GM18498 (cell line): Measurements from ENCODE around the gene KCNK2.

Source experiments
- ATAC-seq: cut with Tn5 transposase; IDR thresholded peaks from one replicate; pipeline ENCODE4 v1.9.1; 2021; ENCODE audit warnings: mild to moderate bottlenecking, moderate library complexity; ENCODE audit not compliant: unreplicated experiment

Gene KCNK2, protein sequence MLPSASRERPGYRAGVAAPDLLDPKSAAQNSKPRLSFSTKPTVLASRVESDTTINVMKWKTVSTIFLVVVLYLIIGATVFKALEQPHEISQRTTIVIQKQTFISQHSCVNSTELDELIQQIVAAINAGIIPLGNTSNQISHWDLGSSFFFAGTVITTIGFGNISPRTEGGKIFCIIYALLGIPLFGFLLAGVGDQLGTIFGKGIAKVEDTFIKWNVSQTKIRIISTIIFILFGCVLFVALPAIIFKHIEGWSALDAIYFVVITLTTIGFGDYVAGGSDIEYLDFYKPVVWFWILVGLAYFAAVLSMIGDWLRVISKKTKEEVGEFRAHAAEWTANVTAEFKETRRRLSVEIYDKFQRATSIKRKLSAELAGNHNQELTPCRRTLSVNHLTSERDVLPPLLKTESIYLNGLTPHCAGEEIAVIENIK

DNA sequence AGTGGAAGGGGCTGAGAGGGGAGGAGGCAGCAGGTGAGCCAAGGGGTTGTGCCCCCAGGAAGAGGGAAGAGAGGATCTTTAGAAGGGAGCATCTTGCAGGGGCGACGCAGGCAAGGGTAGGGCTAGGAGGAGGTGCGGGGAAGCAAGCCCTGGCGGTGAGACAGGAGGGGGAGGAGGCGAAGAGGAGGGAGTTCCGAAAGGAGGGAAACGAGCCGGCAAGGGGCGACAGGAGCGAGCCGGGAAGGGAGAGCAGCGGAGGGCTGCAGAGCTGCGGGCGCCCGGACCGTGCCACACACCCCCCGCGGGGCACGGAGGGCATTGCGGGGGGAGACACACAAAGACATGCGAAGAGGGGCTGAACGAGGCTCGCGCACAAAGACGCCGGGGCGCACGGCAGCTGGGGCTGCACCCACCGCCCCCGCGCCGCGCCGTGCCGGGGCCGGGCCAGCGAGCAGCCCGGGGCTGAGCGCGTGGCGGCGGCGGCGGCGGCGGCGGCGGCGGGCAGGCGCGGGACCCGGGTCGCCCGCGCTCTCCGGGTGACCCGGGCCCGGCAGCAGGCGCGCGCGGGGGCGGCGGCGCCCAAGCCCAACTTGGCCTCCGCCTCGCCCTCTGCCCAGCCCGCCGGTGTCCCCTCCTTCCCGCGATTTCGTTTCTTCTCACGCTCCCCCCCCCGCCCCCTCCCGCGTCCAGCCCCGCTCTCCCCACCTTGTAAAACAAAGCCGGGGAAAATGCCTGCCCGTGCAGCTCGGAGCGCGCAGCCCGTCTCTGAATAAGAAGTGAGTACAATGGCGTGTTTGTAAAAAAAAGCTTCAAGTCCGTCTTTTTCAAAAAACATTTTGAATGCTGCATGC, at the start of gene KCNK2:
KCNK2 (plus strand) TSS at position 206 of the 851 bp plus-strand sequence. CDS start 649 bp downstream, outside the sequence.
- no peak for ATAC-seq

DNA sequence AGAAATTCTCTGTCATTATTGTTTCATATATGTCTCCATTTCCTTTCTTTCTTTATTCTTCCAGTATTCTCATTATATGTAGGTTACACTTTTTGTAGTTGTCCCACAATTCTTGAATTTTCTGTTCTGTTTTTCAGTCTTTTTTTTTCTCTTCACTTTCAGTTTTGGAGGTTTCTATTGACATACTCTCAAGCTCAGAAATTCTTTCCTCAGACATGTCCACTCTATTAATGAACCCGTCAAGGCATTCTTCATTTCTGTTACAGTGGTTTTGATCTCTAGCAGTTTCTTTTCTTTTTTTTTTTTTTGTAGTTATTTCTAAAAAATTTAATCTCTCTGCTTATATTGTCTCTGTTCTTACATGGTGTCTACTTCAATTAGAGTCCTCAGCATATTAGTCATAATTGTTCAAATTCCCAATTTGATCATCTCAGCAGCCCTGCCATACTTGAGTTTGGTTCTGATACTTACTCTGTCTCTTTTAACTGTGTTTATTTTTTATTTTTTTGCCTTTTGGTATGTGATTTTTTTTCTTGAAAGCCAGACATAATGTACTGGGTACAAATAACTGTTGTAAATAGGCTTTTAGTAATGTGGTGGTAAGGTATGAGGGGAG, 49.5 kb upstream of the KCNK2 start:
- peak; percentile 41 for ATAC-seq

- ATAC-seq: no peak
Observed at GRCh38 chr1:215040190-215040589, 42.3 kb upstream of the KCNK2 start.

- no peak for ATAC-seq
Observed at GRCh38 chr1:215043401-215043800, 39.1 kb upstream of the KCNK2 start.

- ATAC-seq: no peak
Observed at GRCh38 chr1:215044151-215044550, 38.4 kb upstream of the KCNK2 start.

DNA sequence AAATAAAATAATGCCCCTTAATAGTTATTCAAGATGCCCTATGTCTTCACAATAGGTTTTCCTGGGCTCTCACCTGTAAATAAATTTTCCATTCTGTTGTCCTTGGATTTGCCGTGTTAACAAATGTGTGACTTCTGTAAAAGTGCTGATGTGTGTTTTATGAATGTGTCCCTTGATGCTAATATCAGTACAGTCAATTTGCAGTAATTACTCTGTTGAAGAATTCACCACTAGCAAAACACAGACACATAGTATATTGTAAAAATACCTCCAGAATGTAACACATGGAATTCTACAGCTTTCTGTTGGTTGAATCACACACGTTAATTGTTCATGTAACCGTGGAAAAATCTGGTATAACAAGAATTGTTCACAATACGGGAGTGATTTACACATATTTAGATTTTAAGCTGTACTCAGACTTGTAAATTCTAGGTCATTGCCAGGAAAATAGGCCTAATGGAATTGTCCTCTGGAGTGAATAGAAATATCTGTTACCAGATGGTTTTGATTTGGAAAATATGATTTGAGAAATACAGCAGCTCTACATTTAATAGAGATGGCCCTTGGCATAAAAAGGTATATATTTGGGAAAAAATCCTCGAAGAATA, 36.7 kb upstream of the KCNK2 start:
- no peak for ATAC-seq

DNA sequence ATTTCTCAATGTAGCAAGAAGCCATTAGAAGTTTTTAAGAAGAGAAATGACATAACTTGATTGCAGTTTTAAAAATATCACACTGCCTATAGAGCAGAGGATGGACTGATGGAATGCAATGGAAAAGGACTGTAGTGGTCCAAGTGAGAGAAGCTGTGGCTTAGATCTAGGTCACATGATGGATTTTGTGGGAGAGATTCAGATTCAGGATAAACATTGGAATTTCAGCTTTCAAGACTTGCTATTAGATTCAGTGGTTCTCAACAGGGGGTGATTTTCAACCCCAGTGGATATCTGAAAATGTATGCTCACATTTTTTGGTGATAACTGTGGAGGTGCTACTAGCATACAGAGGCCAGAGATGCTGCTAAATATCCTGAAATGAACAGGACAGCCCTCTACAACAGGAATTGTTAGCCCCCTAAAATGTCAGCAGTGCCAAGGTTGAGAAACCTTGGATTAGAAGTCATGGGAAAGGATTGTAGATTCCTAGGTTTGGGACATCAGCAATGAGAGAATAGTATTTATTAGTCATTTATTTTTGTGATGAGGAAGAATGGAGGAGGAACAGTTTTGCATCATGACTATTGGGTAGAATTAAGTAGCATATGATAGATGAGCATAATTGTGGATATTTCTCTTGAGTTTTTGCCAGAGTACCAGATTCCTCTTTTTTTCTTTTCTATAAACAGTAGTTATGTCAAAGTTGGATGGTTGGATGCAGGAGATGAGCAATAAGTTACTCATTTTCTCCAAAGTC, 30.1 kb upstream of the KCNK2 start:
- ATAC-seq: no peak

DNA sequence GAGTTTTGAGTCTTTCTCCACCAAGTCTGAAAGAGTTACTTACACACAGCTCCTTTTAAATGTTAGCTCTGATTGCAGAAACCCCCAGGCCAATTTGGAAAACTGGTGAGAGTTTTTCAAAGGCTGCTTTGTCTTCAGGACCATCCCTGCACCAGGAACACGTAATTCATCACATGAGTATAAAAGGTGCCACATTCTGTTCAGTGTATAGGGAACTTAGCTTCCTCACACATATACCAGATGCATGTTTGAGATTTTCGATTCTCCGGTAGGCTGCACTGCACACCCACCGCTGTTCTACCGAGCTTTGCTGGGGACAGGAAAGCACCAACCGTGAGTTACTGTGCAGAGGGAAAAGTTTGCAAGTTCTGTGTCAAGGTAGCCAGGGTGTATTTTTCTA, 28.3 kb upstream of the KCNK2 start:
- ATAC-seq: no peak

DNA sequence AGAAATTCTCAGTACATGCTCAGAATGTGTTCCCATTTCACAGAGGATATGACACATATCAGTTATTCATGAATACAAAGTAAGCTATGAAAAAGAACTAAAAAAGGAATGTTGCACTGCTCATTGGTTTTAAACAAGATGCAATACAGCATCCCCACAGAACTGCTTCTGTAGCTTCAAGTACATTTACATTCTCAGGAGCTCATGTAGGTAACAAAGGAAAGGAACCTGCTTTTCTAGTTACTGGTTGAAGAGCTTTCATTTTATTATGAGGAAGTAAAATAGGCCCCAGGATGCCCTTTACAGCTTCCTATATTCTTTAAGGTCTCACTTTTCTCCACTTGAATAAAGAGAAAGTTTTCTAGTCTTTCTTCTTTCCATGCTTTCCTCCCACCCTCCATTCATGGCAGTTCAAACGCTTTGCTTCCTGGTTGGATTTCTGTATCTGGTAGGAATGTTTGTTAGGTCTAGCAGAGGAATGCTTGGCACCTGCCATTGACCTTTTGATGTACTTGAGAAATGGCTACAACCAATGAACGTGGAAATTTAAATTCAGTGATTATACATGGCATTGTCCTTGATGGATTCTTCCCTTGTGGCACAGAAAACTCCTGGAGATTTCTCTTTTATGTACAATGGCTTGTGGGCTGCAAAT, 27.1 kb upstream of the KCNK2 start:
- no peak for ATAC-seq

DNA sequence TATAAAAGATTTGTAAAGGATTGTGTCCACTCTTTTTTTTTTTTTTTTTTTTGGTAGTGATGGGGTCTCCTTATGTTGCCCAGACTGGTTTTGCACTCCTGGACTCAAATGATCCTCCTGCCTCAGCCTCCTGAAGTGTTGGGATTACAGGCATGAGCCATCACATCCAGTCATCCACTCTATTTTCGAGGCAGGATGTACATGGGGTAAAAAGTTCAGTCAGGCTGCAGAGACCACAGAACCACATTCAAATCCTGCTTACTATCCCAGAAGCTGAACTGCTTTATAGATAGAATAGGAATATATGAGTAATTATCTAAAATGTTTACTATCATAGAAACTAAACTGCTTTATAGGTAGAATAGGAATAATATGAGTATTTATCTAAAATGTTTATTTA, 26.0 kb upstream of the KCNK2 start:
- ATAC-seq: no peak

DNA sequence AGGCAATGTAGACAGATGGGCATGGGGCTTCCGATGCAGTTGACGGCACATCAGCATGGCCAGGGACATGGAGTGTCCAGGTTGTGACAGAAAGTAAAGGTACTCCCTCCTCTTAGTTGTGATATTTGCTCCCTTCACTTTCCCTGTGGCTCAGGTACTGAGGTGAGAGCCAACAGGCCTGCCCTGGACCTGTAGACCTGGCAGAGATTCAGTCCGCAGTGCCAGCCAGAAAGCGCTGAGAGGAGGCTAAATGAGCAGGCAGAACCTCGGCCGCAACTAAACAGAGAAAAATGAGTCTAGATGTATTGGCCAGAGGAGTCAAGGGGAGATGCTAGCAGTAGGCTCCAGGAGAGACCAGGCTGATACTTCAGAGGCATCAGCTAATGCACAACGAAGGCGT, 22.6 kb upstream of the KCNK2 start:
- no peak for ATAC-seq

DNA sequence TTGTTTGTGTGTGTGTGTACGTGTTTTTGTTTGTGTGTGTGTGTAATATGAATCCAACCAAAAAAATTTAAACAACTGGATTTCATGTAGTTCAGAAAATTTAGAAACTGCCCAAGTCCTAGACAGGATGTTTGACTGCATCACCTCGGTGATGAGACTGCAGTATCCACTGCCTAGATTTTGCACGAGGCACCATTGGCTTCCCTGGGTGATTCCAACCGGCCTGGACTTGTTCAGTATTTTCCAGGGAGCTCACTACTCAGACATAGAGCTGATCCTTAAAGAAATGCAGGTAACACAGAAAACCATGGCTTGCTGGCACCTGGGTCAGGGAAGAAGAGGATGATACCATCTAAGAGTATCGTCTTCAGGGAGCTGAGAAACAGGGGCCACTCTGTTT, 18.2 kb upstream of the KCNK2 start:
- no peak for ATAC-seq

DNA sequence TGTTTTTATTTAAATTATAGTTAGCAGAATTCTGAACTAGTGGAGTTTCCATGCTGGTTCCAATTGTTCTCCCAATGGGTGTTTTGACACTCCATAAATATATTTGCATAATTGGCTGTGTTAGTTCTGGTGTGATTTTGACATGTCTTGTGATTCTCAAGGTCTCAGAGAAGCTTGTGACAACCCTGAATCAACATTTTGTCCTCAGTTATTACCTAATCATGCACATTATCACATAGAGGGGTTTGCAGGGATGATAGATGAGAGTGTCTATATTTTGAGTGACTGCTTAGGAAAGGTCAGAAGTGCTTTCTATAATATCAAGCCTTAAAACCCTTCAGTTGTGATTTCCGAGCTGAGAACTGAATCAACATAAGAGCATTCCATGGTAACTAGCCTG, 11.5 kb upstream of the KCNK2 start:
- ATAC-seq: no peak

DNA sequence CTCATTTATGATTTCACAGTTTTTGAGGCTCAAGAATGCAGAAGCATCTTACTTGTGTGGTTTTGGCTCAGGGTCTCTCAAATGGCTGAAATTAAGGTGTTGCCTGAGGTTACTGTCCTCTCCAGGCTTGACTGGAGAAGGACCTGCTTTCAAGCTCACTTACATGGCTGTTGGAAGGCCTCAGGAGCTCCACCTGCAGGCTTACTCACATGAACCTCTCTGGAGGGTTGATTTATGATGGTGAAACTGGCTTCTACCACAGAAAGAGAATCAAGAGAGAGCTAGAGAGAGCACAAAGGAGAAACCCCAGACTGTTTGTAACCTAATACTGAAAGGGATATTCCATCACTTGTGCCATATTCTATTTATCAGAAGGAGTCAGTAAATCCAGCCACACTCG, 6.2 kb upstream of the KCNK2 start:
- peak; percentile 80 for ATAC-seq

GRCh38 chr1:215079456-215079855, 3.1 kb upstream of the KCNK2 start:
- no peak for ATAC-seq

DNA sequence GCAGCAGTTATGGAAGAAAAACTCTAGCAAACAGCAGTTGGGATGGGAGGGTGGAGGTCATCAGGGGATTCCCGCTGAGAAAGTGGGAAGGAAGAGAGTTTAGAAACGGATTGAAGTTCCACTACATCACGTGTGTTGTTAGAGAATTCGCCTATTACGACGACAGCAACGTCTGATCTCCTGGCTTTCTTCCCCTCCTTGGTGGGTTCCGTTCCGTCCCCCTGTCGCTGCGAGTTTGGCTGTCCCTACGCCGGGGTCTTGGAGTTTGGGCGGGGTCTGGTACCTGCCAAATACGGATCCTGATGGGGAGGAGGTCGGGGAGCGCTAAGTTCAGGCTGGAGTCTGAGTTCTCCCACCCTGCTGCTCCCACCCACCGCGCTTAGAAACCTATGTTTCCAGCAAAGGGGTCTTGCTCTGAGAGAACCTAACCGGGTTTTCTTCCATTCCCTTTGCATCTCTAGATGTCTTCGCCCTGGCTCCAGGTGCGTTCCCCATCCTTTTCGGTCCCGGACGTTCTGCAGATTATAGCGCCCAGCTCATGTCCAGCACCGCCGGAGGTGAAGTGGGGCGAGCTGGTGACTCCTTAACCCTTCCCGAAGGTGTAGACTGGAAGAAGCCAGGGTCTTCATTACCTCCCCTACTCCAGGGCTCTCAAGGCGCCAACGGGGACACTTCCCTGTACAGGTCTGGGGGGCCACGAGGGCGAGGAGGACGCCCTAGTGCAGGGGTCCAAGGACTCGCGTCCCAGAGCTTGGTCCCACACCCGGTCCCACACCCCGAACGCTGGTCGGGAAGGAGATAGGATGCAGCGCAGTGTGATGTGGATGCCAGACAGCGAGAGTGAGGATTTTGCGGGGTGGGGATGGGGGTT, 641 bp upstream of the KCNK2 start:
- no peak for ATAC-seq

- no peak for ATAC-seq
Observed at GRCh38 chr1:215083383-215083961, 935 bp downstream of the KCNK2 start.

DNA sequence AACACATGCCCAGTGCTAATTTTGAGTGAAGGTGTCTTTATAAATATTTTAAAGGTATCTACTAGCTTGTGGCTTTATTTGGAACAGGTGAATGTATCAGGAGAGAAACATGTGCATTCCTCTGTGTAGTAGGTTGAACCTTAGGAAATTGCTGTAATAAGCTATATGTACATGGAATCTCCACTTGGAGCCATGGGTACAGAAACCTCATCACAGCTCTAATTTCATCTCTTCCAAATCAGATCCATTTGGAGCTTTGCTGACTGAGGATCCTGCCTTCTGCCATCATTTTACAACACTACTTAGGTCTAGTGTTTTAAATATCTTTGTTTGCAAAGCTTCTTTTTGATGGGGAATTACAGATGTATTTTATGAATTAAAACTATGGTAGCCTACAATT, 2.1 kb downstream of the KCNK2 start:
- ATAC-seq: no peak

- no peak for ATAC-seq
Observed at GRCh38 chr1:215087603-215088002, 5.1 kb downstream of the KCNK2 start.
